Fibroblast of lung (primary cell): Measurements from ENCODE around the gene SERPIND1.

Source experiments
- CTCF ChIP-seq, 2 donors: IDR thresholded peaks in 1 of 2; conservative IDR thresholded peaks in 1 of 2; 1 replicate in 1 of 2; 2 replicates in 1 of 2; pipeline ENCODE4 v1.5.1; 2011 to 2012; ENCODE audit warnings: low read length in 2 of 2, control low read depth in 1 of 2, inconsistent platforms in 1 of 2, low read depth in 1 of 2, mild to moderate bottlenecking in 1 of 2
- EZH2 ChIP-seq: IDR thresholded peaks from 2 replicates; pipeline ENCODE4 v1.5.1; 2012; ENCODE audit warnings: low read length, control low read depth, mild to moderate bottlenecking; ENCODE audit errors: missing control alignments

DNA sequence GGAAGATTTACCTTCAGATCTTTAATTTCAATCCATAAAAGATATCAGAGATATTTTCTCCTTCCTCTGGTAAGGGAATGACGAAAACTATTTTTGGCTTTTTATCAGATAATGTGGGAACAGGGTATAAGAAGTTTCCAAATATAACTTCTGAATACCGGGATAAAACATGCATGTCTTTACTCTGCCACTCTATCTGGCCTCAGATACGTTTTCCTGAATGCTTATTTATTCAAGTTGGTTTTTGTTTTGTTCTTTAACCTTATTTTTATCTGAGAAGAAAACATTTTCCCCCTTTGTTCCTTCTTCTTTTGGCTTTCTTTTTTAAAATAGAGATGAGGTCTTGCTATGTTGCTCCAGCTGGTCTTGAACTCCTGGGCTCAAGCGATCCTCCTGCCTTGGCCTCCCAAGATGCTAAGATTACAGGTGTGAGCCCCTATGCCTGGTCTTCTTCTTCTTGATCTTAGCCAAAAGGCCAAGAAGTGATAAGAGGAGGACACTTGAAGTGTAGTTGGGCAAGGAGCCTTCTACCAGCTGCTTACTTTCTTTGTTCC is 1.5 kb downstream of the SERPIND1 start:
- TF ChIP-seq CTCF (conservative IDR thresholded peaks at IDR 0.05 in 1 of 2, IDR thresholded peaks at IDR 0.05 in 1 of 2; ENCODE audit: low read depth in 1 of 2, low read length in 2 of 2) (no peak), EZH2 (no peak)
